SU-DHL-6 (cell line): ENCODE data around the gene USB1.

Experiments used
- H2AFZ ChIP-seq: fragments of 200-600 bp; sonication (generic); 2 replicates; pipeline ENCODE4 v1.6.1; 2014; ENCODE audit warnings: low read depth, mild to moderate bottlenecking, moderate library complexity, mixed read lengths, antibody characterized with exemption, low read length; ENCODE audit not compliant: severe bottlenecking
- H3F3A ChIP-seq: fragments of 200-600 bp; shearing (Covaris generic); 2 replicates; pipeline ENCODE4 v1.6.0; 2016; ENCODE audit warnings: antibody characterized with exemption, mild to moderate bottlenecking; ENCODE audit not compliant: insufficient read depth
- H3K27ac ChIP-seq: fragments of 200-600 bp; sonication (generic); 2 replicates; pipeline ENCODE4 v1.5.1; 2016; ENCODE audit warnings: low read depth, mild to moderate bottlenecking, low read length, moderate library complexity, mixed read lengths
- H3K27me3 ChIP-seq: fragments of 200-600 bp; sonication (generic), shearing (Covaris generic); 2 replicates; pipeline ENCODE4 v1.6.0; 2014; ENCODE audit warnings: mild to moderate bottlenecking, low read length
- H3K36me3 ChIP-seq: fragments of 200-600 bp; sonication (generic); 2 replicates; pipeline ENCODE4 v1.6.1; 2014; ENCODE audit warnings: mild to moderate bottlenecking, low read length, mixed read lengths
- H3K4me2 ChIP-seq: fragments of 300-600, 200-600 bp; shearing (Covaris generic), sonication (generic); 2 replicates; pipeline ENCODE4 v1.6.0; 2014; ENCODE audit warnings: low read length, low read depth, mild to moderate bottlenecking; ENCODE audit not compliant: poor library complexity, severe bottlenecking
- H3K4me3 ChIP-seq: fragments of 200-600 bp; sonication (generic); 2 replicates; pipeline ENCODE4 v1.5.1; 2014; ENCODE audit warnings: antibody characterized with exemption, low read length, mild to moderate bottlenecking, mixed read lengths; ENCODE audit not compliant: insufficient read depth, poor library complexity, severe bottlenecking
- H3K79me2 ChIP-seq: fragments of 200-600 bp; sonication (generic); 2 replicates; pipeline ENCODE4 v1.6.1; 2014; ENCODE audit warnings: mild to moderate bottlenecking, low read length, moderate library complexity; ENCODE audit not compliant: insufficient read depth
- H3K9ac ChIP-seq: fragments of 200-600 bp; sonication (generic); 2 replicates; pipeline ENCODE4 v1.7.0; 2014; ENCODE audit warnings: mild to moderate bottlenecking, low read length
- H3K9me2 ChIP-seq: fragments of 200-600 bp; sonication (generic); replicated peaks from 2 replicates; pipeline ENCODE4 v1.6.1; 2014; ENCODE audit warnings: low read length; ENCODE audit not compliant: insufficient read depth
- H3K9me3 ChIP-seq: fragments of 200-600 bp; sonication (generic); 2 replicates; pipeline ENCODE4 v1.6.1; 2014; ENCODE audit warnings: low read length, mixed read lengths; ENCODE audit not compliant: insufficient read depth
- H4K20me1 ChIP-seq: fragments of 200-600 bp; sonication (generic); 2 replicates; pipeline ENCODE4 v1.6.1; 2014; ENCODE audit warnings: low read depth, mild to moderate bottlenecking, antibody characterized with exemption, low read length, moderate library complexity, mixed read lengths
- EZH2phosphoT487 ChIP-seq: fragments of 200-600 bp; sonication (generic), shearing (Covaris generic); conservative IDR thresholded peaks from 2 replicates; pipeline ENCODE4 v1.6.1; 2018; ENCODE audit warnings: mild to moderate bottlenecking, antibody characterized with exemption, low read length, moderate library complexity, mixed read lengths
- TF ChIP-seq, protein P1 (sequence below): fragments of 200-600 bp; sonication (generic); IDR thresholded peaks from one replicate; pipeline ENCODE4 v1.5.1; 2017; ENCODE audit warnings: antibody characterized with exemption, mild to moderate bottlenecking, low read length, moderate library complexity; ENCODE audit not compliant: insufficient read depth, poor library complexity, severe bottlenecking

Gene USB1

DNA sequence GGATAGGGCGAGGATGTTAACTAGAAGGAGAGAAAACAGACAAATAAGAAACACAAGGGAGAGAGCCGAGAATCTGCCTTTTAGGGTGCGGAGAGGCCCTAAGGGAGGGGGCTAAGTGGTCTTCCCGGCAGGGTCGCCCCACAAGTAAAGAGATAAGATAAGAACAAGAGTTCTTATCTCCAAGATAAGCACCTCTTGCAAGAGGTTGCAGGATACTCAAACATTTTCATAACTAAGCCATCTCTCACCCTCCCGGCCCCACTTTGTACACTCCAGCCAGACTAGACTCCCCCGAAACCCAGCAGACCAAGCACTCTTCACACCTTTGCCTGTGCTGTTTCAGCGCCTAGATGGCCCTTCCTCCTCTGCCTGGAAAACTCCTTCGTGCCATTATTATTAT, 15.0 kb upstream of the USB1 start:
- Histone ChIP-seq H3K27me3 (no peaks in the 10 kb centered on the region), H3K9me3 (no peaks in the 10 kb centered on the region), H3K79me2 (no peaks in the 10 kb centered on the region), H3K4me3 (no peak overlapping the region), H3K27ac (no peak overlapping the region), H3F3A (no peaks in the 10 kb centered on the region), H3K36me3 (no peaks in the 10 kb centered on the region), H2AFZ (no peak overlapping the region), H3K9ac (no peak overlapping the region), H3K9me2 (no peaks in the 10 kb centered on the region), H4K20me1 (no peaks in the 10 kb centered on the region), H3K4me2 (no peak overlapping the region)
- TF ChIP-seq EZH2phosphoT487 = no peak
- TF ChIP-seq, protein P1, sequence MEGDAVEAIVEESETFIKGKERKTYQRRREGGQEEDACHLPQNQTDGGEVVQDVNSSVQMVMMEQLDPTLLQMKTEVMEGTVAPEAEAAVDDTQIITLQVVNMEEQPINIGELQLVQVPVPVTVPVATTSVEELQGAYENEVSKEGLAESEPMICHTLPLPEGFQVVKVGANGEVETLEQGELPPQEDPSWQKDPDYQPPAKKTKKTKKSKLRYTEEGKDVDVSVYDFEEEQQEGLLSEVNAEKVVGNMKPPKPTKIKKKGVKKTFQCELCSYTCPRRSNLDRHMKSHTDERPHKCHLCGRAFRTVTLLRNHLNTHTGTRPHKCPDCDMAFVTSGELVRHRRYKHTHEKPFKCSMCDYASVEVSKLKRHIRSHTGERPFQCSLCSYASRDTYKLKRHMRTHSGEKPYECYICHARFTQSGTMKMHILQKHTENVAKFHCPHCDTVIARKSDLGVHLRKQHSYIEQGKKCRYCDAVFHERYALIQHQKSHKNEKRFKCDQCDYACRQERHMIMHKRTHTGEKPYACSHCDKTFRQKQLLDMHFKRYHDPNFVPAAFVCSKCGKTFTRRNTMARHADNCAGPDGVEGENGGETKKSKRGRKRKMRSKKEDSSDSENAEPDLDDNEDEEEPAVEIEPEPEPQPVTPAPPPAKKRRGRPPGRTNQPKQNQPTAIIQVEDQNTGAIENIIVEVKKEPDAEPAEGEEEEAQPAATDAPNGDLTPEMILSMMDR = no peak

DNA sequence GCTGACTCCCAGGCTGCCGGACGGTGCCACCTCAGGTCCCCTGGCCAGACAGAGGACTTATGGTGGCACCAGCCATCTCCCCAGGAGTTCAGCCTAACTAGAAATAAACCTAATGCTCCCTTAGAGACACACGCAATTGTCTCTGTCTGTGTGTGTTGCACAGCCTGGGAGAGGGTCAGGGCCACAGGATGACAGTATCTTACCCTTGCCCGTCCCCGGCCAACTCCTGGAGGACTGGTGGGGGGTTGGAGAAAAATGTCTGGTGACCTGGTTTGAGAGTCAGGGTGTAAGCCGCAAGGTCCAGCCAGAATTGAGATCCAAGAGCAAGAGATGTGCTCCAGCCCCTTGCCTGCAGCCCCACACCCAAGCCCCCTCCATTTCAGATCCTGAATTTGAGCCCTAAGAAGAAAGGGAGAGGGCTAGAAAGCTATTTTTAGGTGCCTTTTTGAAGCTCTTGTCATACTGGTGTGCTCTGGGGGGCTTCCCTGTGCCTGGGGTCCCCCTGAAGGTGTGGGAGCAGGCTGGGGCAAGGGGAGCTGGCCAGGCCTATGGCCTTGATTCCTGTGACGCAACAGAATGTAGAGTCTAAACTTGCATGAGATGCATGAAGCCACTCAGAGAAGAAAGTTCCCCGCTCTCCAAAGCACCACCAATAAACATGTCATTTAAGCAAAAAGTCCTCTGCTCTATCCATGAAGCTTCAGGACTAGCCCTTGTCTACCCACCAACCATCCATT, 13.6 kb upstream of the USB1 start:
- no peaks in the 10 kb centered on the region for H3F3A ChIP-seq
- no peaks in the 10 kb centered on the region for H3K9me2 ChIP-seq
- H2AFZ ChIP-seq = no peak overlapping the region
- no peaks in the 10 kb centered on the region for H3K9me3 ChIP-seq
- H3K9ac ChIP-seq = no peak overlapping the region
- no peak overlapping the region for H3K27ac ChIP-seq
- no peaks in the 10 kb centered on the region for H3K27me3 ChIP-seq
- no peaks in the 10 kb centered on the region for H3K79me2 ChIP-seq
- no peaks in the 10 kb centered on the region for H4K20me1 ChIP-seq
- H3K36me3 ChIP-seq = no peaks in the 10 kb centered on the region
- H3K4me3 ChIP-seq = no peak overlapping the region
- no peak for TF ChIP-seq EZH2phosphoT487
- TF ChIP-seq, protein P1 = no peak
- no peak overlapping the region for H3K4me2 ChIP-seq

DNA sequence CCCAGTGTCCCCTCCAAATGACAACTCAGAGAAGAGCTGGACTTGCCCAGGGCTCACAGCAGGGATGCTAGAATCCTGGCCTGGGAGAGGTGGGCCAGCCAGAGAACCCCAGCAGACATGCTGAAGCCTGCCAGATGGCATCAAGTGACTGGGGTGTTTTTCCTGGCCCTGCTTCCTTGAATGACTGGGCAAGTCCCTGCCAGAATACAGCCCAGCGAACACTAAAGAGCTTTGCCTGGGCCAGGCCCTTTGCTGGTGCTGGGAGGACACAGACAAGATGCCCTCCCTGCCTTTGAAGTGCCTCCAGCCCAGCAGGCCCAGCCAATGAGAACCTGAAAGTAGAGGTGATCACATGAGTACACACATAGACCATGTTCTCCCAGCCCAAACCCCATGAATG, 12.3 kb upstream of the USB1 start:
- no peak overlapping the region for H3K4me2 ChIP-seq
- no peaks in the 10 kb centered on the region for H4K20me1 ChIP-seq
- H3K9ac ChIP-seq = no peak overlapping the region
- H3K9me2 ChIP-seq = no peaks in the 10 kb centered on the region
- H3K36me3 ChIP-seq = no peaks in the 10 kb centered on the region
- no peaks in the 10 kb centered on the region for H3K9me3 ChIP-seq
- no peaks in the 10 kb centered on the region for H3K79me2 ChIP-seq
- TF ChIP-seq, protein P1 = no peak
- no peak for TF ChIP-seq EZH2phosphoT487
- H2AFZ ChIP-seq = no peak overlapping the region
- H3F3A ChIP-seq = no peaks in the 10 kb centered on the region
- H3K4me3 ChIP-seq = no peak overlapping the region
- no peaks in the 10 kb centered on the region for H3K27me3 ChIP-seq
- no peak overlapping the region for H3K27ac ChIP-seq
